DOHH2 (cell line): ENCODE data around the gene FXYD3.
"Not testable (repeated sequence)": the region's sequence is repeated elsewhere in the genome, so short reads cannot be mapped to it uniquely, and the experiment has no call there.

Source experiments
- H3F3A ChIP-seq: fragments of 200-600 bp; sonication (generic), shearing (Covaris generic); 2 replicates; pipeline ENCODE4 v1.6.0; 2016; ENCODE audit warnings: antibody characterized with exemption, mild to moderate bottlenecking; ENCODE audit not compliant: control insufficient read depth, insufficient read depth
- H3K27ac ChIP-seq: fragments of 200-600 bp; sonication (generic); 2 replicates; pipeline ENCODE4 v1.5.1; 2014; ENCODE audit warnings: low read depth, mild to moderate bottlenecking, low read length, moderate library complexity
- H3K27me3 ChIP-seq: fragments of 200-600 bp; sonication (generic); 2 replicates; pipeline ENCODE4 v1.6.1; 2014; ENCODE audit warnings: mild to moderate bottlenecking, low read length, mixed read lengths; ENCODE audit not compliant: control insufficient read depth
- H3K36me3 ChIP-seq: fragments of 200-600 bp; sonication (generic); 2 replicates; pipeline ENCODE4 v1.6.1; 2014; ENCODE audit warnings: mild to moderate bottlenecking, low read length, moderate library complexity, mixed read lengths; ENCODE audit not compliant: control insufficient read depth
- H3K4me1 ChIP-seq: fragments of 200-600 bp; sonication (generic); 2 replicates; pipeline ENCODE4 v1.6.1; 2014; ENCODE audit warnings: mild to moderate bottlenecking, low read length, mixed read lengths; ENCODE audit not compliant: control insufficient read depth
- H3K4me2 ChIP-seq: fragments of 200-600 bp; sonication (generic); 2 replicates; pipeline ENCODE4 v1.6.0; 2014; ENCODE audit warnings: mild to moderate bottlenecking, low read length, moderate library complexity
- H3K4me3 ChIP-seq: fragments of 200-600 bp; sonication (generic); 2 replicates; pipeline ENCODE4 v1.5.1; 2014; ENCODE audit warnings: mild to moderate bottlenecking, low read length, mixed read lengths
- H3K79me2 ChIP-seq: fragments of 200-600 bp; sonication (generic); 2 replicates; pipeline ENCODE4 v1.6.1; 2014; ENCODE audit warnings: mild to moderate bottlenecking, low read length, mixed read lengths; ENCODE audit not compliant: control insufficient read depth
- H3K9me2 ChIP-seq: fragments of 200-600 bp; sonication (generic); replicated peaks from 2 replicates; pipeline ENCODE4 v1.6.1; 2014; ENCODE audit warnings: mild to moderate bottlenecking, low read length, mixed read lengths; ENCODE audit not compliant: control insufficient read depth
- H3K9me3 ChIP-seq: fragments of 200-600 bp; sonication (generic); 2 replicates; pipeline ENCODE4 v1.6.1; 2014; ENCODE audit warnings: antibody characterized with exemption, low read length, mixed read lengths; ENCODE audit not compliant: control insufficient read depth, insufficient read depth
- H4K20me1 ChIP-seq: fragments of 200-600 bp; sonication (generic); 2 replicates; pipeline ENCODE4 v1.6.0; 2014; ENCODE audit warnings: low read depth, mild to moderate bottlenecking, antibody characterized with exemption, low read length, moderate library complexity; ENCODE audit not compliant: control insufficient read depth, insufficient read depth
- EZH2phosphoT487 ChIP-seq: fragments of 200-600 bp; sonication (generic); IDR thresholded peaks from 2 replicates; pipeline ENCODE4 v1.6.1; 2017; ENCODE audit warnings: borderline replicate concordance, mild to moderate bottlenecking, antibody characterized with exemption, low read length, moderate library complexity, mixed read lengths
- TF ChIP-seq, protein P1 (sequence below): fragments of 200-600 bp; sonication (generic); IDR thresholded peaks from one replicate; pipeline ENCODE4 v1.5.1; 2014; ENCODE audit warnings: antibody characterized with exemption, mild to moderate bottlenecking, low read depth, low read length; ENCODE audit not compliant: poor library complexity, severe bottlenecking

Gene FXYD3

DNA sequence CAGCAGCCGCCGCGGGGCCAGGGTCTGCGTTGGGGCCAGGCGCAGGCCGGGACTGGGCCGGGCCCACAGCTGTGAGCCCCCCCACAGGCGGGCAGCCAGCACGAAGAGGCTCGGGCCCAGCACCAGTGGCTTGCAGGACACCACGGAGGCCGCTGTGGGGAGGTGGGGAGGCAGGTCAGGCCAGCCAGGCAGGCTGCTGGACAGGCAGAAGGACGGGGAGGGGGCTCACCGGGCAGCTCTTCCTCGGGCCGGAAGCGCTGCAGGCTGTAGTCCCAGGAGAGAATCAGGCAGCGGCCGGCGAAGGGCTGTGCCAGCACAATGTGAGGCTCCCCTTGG, 11.0 kb downstream of the FXYD3 start:
- Histone ChIP-seq H3K27me3 (peaks cover 7% of the 10 kb centered on the region), H3K79me2 (no peaks in the 10 kb centered on the region), H3K4me3 (no peak overlapping the region), H3K9me3 (no peaks in the 10 kb centered on the region), H3K4me2 (no peak overlapping the region), H3K4me1 (peaks cover 11% of the 10 kb centered on the region), H3K36me3 (no peaks in the 10 kb centered on the region), H3F3A (no peaks in the 10 kb centered on the region), H3K27ac (no peak overlapping the region), H3K9me2 (no peaks in the 10 kb centered on the region), H4K20me1 (no peaks in the 10 kb centered on the region; the same call in 1 of the 2 replicates)
- TF ChIP-seq EZH2phosphoT487: no peak
- TF ChIP-seq, protein P1, sequence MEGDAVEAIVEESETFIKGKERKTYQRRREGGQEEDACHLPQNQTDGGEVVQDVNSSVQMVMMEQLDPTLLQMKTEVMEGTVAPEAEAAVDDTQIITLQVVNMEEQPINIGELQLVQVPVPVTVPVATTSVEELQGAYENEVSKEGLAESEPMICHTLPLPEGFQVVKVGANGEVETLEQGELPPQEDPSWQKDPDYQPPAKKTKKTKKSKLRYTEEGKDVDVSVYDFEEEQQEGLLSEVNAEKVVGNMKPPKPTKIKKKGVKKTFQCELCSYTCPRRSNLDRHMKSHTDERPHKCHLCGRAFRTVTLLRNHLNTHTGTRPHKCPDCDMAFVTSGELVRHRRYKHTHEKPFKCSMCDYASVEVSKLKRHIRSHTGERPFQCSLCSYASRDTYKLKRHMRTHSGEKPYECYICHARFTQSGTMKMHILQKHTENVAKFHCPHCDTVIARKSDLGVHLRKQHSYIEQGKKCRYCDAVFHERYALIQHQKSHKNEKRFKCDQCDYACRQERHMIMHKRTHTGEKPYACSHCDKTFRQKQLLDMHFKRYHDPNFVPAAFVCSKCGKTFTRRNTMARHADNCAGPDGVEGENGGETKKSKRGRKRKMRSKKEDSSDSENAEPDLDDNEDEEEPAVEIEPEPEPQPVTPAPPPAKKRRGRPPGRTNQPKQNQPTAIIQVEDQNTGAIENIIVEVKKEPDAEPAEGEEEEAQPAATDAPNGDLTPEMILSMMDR: no peak

DNA sequence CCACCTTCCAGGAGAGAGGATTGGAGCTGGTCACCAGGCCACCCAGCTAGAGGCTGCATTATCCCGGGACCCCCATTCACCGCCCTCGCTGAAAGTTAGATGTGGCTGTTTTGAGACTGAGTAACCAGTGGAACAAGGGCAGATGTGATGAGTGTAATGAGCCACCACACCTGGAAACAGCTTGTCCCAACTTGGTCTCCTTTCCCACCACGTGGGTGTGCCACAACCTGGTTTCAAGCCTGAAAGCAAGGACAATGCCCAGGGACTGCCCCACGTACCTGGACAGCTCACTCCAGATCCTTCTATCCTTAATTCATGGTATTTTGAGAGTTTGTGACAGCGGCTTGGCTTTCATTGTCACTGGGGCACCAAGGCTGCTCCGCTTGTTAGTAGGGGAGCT, 12.2 kb downstream of the FXYD3 start:
- Histone ChIP-seq H4K20me1 (no peaks in the 10 kb centered on the region), H3K27ac (no peak overlapping the region), H3K4me3 (no peak overlapping the region), H3K79me2 (no peaks in the 10 kb centered on the region), H3K36me3 (no peaks in the 10 kb centered on the region), H3K27me3 (peaks cover 7% of the 10 kb centered on the region; the same call in 1 of the 2 replicates), H3K9me2 (no peaks in the 10 kb centered on the region), H3K9me3 (no peaks in the 10 kb centered on the region), H3K4me1 (peaks cover 11% of the 10 kb centered on the region), H3K4me2 (no peak overlapping the region), H3F3A (no peaks in the 10 kb centered on the region)
- TF ChIP-seq EZH2phosphoT487: no peak
- TF ChIP-seq, protein P1: no peak

DNA sequence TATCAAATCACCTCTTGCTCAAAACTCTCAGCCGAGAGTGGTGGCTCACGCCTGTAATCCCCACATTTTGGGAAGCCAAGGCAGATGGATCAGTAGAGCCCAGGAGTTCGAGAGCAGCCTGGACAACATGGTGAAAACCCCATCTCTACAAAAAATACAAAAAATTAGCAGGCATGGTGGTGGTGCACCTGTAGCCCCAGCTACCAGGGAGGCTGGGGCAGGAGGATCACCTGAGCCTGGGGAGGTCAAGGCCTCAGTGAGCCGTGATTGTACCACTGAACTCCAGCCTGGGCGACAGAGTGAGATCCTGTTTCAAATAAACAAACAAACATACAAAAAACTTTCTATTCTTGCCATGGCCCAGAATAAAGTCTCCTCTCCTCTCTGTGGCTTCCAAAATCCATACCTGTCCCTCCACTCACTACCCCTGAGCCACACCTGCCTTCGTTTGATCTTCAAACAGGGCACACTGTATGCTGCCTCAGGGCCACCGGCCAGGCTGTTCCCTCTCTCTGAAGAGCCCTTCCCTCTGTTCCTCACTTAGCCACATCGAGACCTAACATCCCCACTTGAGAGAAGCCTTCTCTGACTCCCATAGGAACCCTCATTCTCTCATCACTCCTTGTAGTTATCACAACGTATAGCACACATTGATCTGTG, 12.9 kb downstream of the FXYD3 start:
- no peak for TF ChIP-seq EZH2phosphoT487
- TF ChIP-seq, protein P1: no peak
- Histone ChIP-seq H3K27ac (no peak overlapping the region), H3K79me2 (no peaks in the 10 kb centered on the region), H3F3A (no peaks in the 10 kb centered on the region), H3K4me3 (no peak overlapping the region), H3K9me2 (no peaks in the 10 kb centered on the region), H3K27me3 (peaks cover 7% of the 10 kb centered on the region; the same call in 1 of the 2 replicates), H4K20me1 (no peaks in the 10 kb centered on the region), H3K4me1 (peaks cover 11% of the 10 kb centered on the region), H3K4me2 (no peak overlapping the region), H3K36me3 (no peaks in the 10 kb centered on the region), H3K9me3 (no peaks in the 10 kb centered on the region)

DNA sequence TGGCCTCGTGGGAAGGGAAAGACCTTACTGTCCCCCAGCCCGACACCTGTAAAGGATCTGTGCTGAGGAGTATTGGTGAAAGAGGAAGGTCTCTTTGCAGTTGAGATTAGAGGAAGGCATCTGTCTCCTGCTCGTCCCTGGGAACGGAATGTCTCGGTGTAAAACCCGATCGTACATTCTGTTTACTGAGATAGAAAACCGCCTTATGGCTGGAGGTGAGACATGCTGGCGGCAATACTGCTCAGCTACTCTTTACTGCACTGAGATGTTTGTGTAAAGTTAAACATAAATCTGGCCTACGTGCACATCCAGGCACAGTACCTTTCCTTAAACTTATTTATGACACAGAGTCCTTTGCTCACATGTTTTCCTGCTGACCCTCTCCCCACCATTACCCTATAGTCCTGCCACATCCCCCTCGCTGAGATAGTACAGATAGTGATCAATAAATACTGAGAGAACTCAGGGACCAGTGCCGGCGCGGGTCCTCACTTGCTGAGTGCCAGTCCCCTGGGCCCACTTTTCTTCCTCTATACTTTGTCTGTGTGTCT, 14.2 kb downstream of the FXYD3 start:
- not testable (repeated sequence) for H3K9me3 ChIP-seq, H3K27me3 ChIP-seq, H3F3A ChIP-seq, H3K36me3 ChIP-seq, H4K20me1 ChIP-seq, H3K79me2 ChIP-seq, H3K27ac ChIP-seq, H3K4me1 ChIP-seq, H3K4me3 ChIP-seq, H3K4me2 ChIP-seq, H3K9me2 ChIP-seq
